ENCODE results near the gene LRIT1.

The LRIT1 gene

GRCh38 chr10:84193327-84193726, 48.0 kb downstream of the LRIT1 start:
- DNase-seq (ENCODE audit: low read depth in 2 of 2): no peak

- no peak for DNase-seq (ENCODE audit: low read depth in 2 of 2)
Measured at GRCh38 chr10:84191106-84191505, 50.2 kb downstream of the LRIT1 start.

- no peak for DNase-seq (ENCODE audit: low read depth in 2 of 2)
Measured at GRCh38 chr10:84190621-84191020, 50.7 kb downstream of the LRIT1 start.

- no peak for DNase-seq (ENCODE audit: low read depth in 2 of 2)
Measured at GRCh38 chr10:84188815-84189214, 52.5 kb downstream of the LRIT1 start.

- DNase-seq (ENCODE audit: low read depth in 2 of 2): no peak
Measured at GRCh38 chr10:84185526-84186175, 55.7 kb downstream of the LRIT1 start.

GRCh38 chr10:84184517-84184916, 56.8 kb downstream of the LRIT1 start:
- DNase-seq (ENCODE audit: low read depth in 2 of 2): no peak

DNA sequence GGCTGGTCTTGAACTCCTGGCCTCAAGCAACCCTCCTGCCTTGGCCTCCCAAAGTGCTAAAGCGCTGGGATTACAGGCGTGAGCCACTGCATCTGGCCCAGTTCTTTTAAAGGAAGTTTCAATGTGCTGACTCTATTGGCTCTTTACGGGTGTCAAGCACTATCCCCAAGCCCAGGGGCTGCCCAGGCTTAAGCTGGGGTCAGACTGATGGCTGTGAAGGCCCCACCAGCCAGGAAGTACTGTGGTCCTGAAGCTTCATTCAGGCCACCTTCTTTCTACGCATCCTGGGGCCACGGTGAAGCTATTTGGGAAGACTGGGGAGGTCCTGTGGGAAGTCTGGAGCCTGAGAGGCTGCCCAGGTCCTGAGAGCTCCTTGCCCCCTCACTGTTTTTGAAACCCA, 59.7 kb downstream of the LRIT1 start:
- DNase-seq (ENCODE audit: low read depth in 2 of 2): no peak

Measured in stimulated activated CD4-positive, alpha-beta T cell treated with anti-CD3 and anti-CD28 coated beads, Interleukin-4, amount 100 ng/mL, for 48 hours (primary cell).